ENCODE results near the gene SCN4A. TPM values are rescaled to one million over a fixed set of nuclear protein-coding genes. Genes with fewer than 3 reads are reported as not detected.
"Not testable (repeated sequence)": the region's sequence is repeated elsewhere in the genome, so short reads cannot be mapped to it uniquely, and the experiment has no call there.

The SCN4A gene
- total RNA-seq, 1 experiment from 2014 or later = not detected

GRCh38 chr17:63916566-63917185, 56.0 kb downstream of the SCN4A start:
- Histone ChIP-seq H3K4me2 (ENCODE audit: low read length) (no peak overlapping the region), H2AFZ (ENCODE audit: low read length) (no peak overlapping the region), H3K27me3 (ENCODE audit: low read length) (peaks cover 14% of the 10 kb centered on the region; the same call in 1 of the 2 replicates), H4K20me1 (ENCODE audit: low read length) (no peaks in the 10 kb centered on the region), H3F3A (ENCODE audit: low read length, unreplicated experiment) (no peaks in the 10 kb centered on the region), H3K4me1 (ENCODE audit: insufficient read depth, low read length) (no peaks in the 10 kb centered on the region), H3K4me3 (ENCODE audit: low read length) (no peak overlapping the region), H3K9ac (ENCODE audit: low read length) (no peak overlapping the region), H3K27ac (ENCODE audit: low read length) (no peak overlapping the region), H3K9me2 (replicated peaks; ENCODE audit: low read length) (no peaks in the 10 kb centered on the region), H3K79me2 (ENCODE audit: low read length) (no peaks in the 10 kb centered on the region), H3K36me3 (ENCODE audit: low read depth, low read length) (no peaks in the 10 kb centered on the region), H3K9me3 (ENCODE audit: low read length) (no peaks in the 10 kb centered on the region)
- ChIA-PET CTCF (interaction anchor here (0.6 kb wide), 1 partner anchor 53 kb away, joined by 3 read pairs; no protein-coding TSS in a partner anchor), POLR2A (ENCODE audit: unreplicated experiment) (no interaction called here)
- no TSS peak for BruUV-seq (replicated peaks)
- intact Hi-C loops (cut with micrococcal nuclease) = loop anchor here (5.0 to 10.0 kb wide), 2 partner anchors 36 to 368 kb away; no protein-coding TSS in a partner anchor
- TF ChIP-seq EZH2 (IDR thresholded peaks at IDR 0.05; ENCODE audit: low read length, unreplicated experiment) (no peak), EZH2phosphoT487 (IDR thresholded peaks at IDR 0.05; ENCODE audit: borderline replicate concordance, low read length) (no peak), CTCF (conservative IDR thresholded peaks at IDR 0.05; ENCODE audit: low read depth, low read length) (no peak)
- no peak for ATAC-seq
- DNase-seq = no peak

GRCh38 chr17:63915753-63916152, 57.0 kb downstream of the SCN4A start:
- H3K36me3 ChIP-seq (ENCODE audit: low read depth, low read length); CTCF ChIA-PET; H2AFZ ChIP-seq (ENCODE audit: low read length); H3K79me2 ChIP-seq (ENCODE audit: low read length); H3K9me2 ChIP-seq (replicated peaks; ENCODE audit: low read length); DNase-seq; H3K4me2 ChIP-seq (ENCODE audit: low read length); H3K4me3 ChIP-seq (ENCODE audit: low read length); H3K27ac ChIP-seq (ENCODE audit: low read length); H3K4me1 ChIP-seq (ENCODE audit: insufficient read depth, low read length); H3K9ac ChIP-seq (ENCODE audit: low read length); POLR2A ChIA-PET (ENCODE audit: unreplicated experiment); BruUV-seq (replicated peaks); H4K20me1 ChIP-seq (ENCODE audit: low read length); H3F3A ChIP-seq (ENCODE audit: low read length, unreplicated experiment); ATAC-seq; H3K9me3 ChIP-seq (ENCODE audit: low read length): not testable (repeated sequence)
- intact Hi-C loops (cut with micrococcal nuclease) = loop anchor here (5.0 to 10.0 kb wide), 2 partner anchors 37 to 369 kb away; no protein-coding TSS in a partner anchor
- peaks cover 14% of the 10 kb centered on the region; the same call in 1 of the 2 replicates for H3K27me3 ChIP-seq (ENCODE audit: low read length)

- intact Hi-C loops (cut with micrococcal nuclease) = loop anchor here (10.0 kb wide), 1 partner anchor 370 kb away; no protein-coding TSS in a partner anchor
- POLR2A ChIA-PET (ENCODE audit: unreplicated experiment) = no interaction called here
Measured at GRCh38 chr17:63914471-63914870, 58.2 kb downstream of the SCN4A start.

More at GRCh38 chr17:63914471-63914870, 58.2 kb downstream of the SCN4A start:
- Histone ChIP-seq H3K36me3 (ENCODE audit: low read depth, low read length) (no peaks in the 10 kb centered on the region), H3K4me1 (ENCODE audit: insufficient read depth, low read length) (no peaks in the 10 kb centered on the region), H3K27me3 (ENCODE audit: low read length) (peaks cover 14% of the 10 kb centered on the region; the same call in 1 of the 2 replicates), H3K27ac (ENCODE audit: low read length) (no peak overlapping the region), H3K79me2 (ENCODE audit: low read length) (no peaks in the 10 kb centered on the region), H3K9me3 (ENCODE audit: low read length) (no peaks in the 10 kb centered on the region), H3F3A (ENCODE audit: low read length, unreplicated experiment) (no peaks in the 10 kb centered on the region), H3K4me2 (ENCODE audit: low read length) (no peak overlapping the region), H3K4me3 (ENCODE audit: low read length) (no peak overlapping the region), H3K9ac (ENCODE audit: low read length) (no peak overlapping the region), H3K9me2 (replicated peaks; ENCODE audit: low read length) (no peaks in the 10 kb centered on the region), H4K20me1 (ENCODE audit: low read length) (no peaks in the 10 kb centered on the region), H2AFZ (ENCODE audit: low read length) (no peak overlapping the region)
- TF ChIP-seq EZH2phosphoT487 (IDR thresholded peaks at IDR 0.05; ENCODE audit: borderline replicate concordance, low read length) (no peak), CTCF (conservative IDR thresholded peaks at IDR 0.05; ENCODE audit: low read depth, low read length) (no peak), EZH2 (IDR thresholded peaks at IDR 0.05; ENCODE audit: low read length, unreplicated experiment) (no peak)
- ATAC-seq (no peak), DNase-seq (no peak)
- no TSS peak for BruUV-seq (replicated peaks)
- CTCF ChIA-PET = no interaction called here

Data from PC-3 (cell line).